K562 (cell line): ENCODE results near the gene ATXN7L2. TPM values are rescaled to one million over a fixed set of nuclear protein-coding genes. Genes with fewer than 3 reads are reported as not detected.
A peak's percentile ranks its signal among the peaks of the same experiment; 100 is the strongest.

Experiments used
- CBX8 ChIP-seq: fragments of 200-600 bp; sonication (generic); IDR thresholded peaks from 2 replicates; pipeline ENCODE4 v1.6.1; 2012; ENCODE audit warnings: borderline replicate concordance, mixed run types, low read depth, mild to moderate bottlenecking, moderate library complexity, mixed read lengths, low read length, control low read depth, inconsistent platforms; ENCODE audit not compliant: poor library complexity, severe bottlenecking; ENCODE audit errors: extremely low read depth
- ESRRA ChIP-seq: fragments of 450-650 bp; IDR thresholded peaks from 2 replicates; pipeline ENCODE4 v1.6.1; 2014; ENCODE audit warnings: low read depth, mild to moderate bottlenecking, moderate library complexity, borderline replicate concordance
- GTF2A2 ChIP-seq: IDR thresholded peaks from 2 replicates; pipeline ENCODE4 v1.6.1; 2016; ENCODE audit warnings: mild to moderate bottlenecking, missing genetic modification characterization, missing compliant biosample characterization
- HSF4 ChIP-seq: fragments of 250-450 bp; sonication (Bioruptor Pico); IDR thresholded peaks from 2 replicates; pipeline ENCODE4 v2.1.2; 2022; ENCODE audit warnings: mild to moderate bottlenecking, moderate library complexity, borderline replicate concordance
- MEF2D ChIP-seq: conservative IDR thresholded peaks from 2 replicates; pipeline ENCODE4 v1.6.1; 2016; ENCODE audit warnings: low read depth, missing genetic modification characterization, missing compliant biosample characterization
- MTA1 ChIP-seq: fragments of 450-650 bp; IDR thresholded peaks from 2 replicates; pipeline ENCODE4 v1.6.1; 2017; ENCODE audit warnings: borderline replicate concordance
- NCOA1 ChIP-seq: fragments of 450-650 bp; IDR thresholded peaks from 2 replicates; pipeline ENCODE4 v1.6.1; 2016; ENCODE audit warnings: low read depth
- NFE2 ChIP-seq: IDR thresholded peaks from 2 replicates; pipeline ENCODE4 v1.6.1; 2014; ENCODE audit warnings: antibody characterized with exemption, low read depth
- NFRKB ChIP-seq: fragments of 450-650 bp; IDR thresholded peaks from 2 replicates; pipeline ENCODE4 v1.6.1; 2016; ENCODE audit warnings: low read depth
- PCBP1 ChIP-seq: fragments of 200-400 bp; formaldehyde crosslinking; IDR thresholded peaks from 2 replicates; pipeline ENCODE4 v1.6.1; 2018; ENCODE audit warnings: mild to moderate bottlenecking, low read depth, low read length; ENCODE audit not compliant: poor library complexity, severe bottlenecking
- POLR3A ChIP-seq: IDR thresholded peaks from 2 replicates; pipeline ENCODE4 v1.6.1; 2011; ENCODE audit warnings: borderline replicate concordance, mild to moderate bottlenecking, moderate library complexity; ENCODE audit not compliant: insufficient read length, insufficient read depth; ENCODE audit errors: extremely low read depth
- TAL1 ChIP-seq: fragments of 450-650 bp; IDR thresholded peaks from 2 replicates; pipeline ENCODE4 v1.6.1; 2016; ENCODE audit warnings: mild to moderate bottlenecking
- TCF7L2 ChIP-seq: fragments of 150-350 bp; IDR thresholded peaks from 2 replicates; pipeline ENCODE4 v1.6.1; 2016; ENCODE audit warnings: low read depth, mild to moderate bottlenecking, low read length, moderate library complexity
- TSC22D4 ChIP-seq: fragments of 450-650 bp; IDR thresholded peaks from 2 replicates; pipeline ENCODE4 v1.6.1; 2016; ENCODE audit warnings: missing genetic modification characterization, missing biosample characterization, control low read depth
- ZNF282 ChIP-seq: sonication (generic); formaldehyde crosslinking; IDR thresholded peaks from 2 replicates; pipeline ENCODE4 v1.8.1; 2023; ENCODE audit warnings: missing genetic modification reagents
- polyA plus RNA-seq, 8 experiments: library from polyadenylated mRNA; depleted of rRNA in 4 of 8; stranded (reverse) in 5 of 8; unstranded in 3 of 8; fragments of >200 nt; fragmentation: Nextera tagmentation in 2 of 8; fragmentation: Illumina TruSeq in 1 of 8; extraction: Ambion mirVana in 2 of 8; extraction: Trizol in 1 of 8; gene quantifications; 2 replicates each; pipeline versions ENCODE4 v1.2.1 to v1.2.3, GENCODE V29; 2011 to 2014; ENCODE audit warnings: inconsistent platforms in 1 of 8, missing spikeins in 1 of 8
- total RNA-seq, 7 experiments: library from RNA; depleted of rRNA in 6 of 7; stranded (reverse); fragments of >200 nt in 6 of 7; fragmentation: Illumina TruSeq in 2 of 7; extraction: Trizol in 2 of 7; gene quantifications; 2 replicates each; pipeline versions ENCODE4 v1.2.1 to v1.2.3, GENCODE V29; 2011 to 2021; ENCODE audit warnings: low replicate concordance in 1 of 7
- TF ChIP-seq, protein P1 (sequence below): fragments of 450-650 bp; formaldehyde crosslinking; IDR thresholded peaks from 2 replicates; pipeline ENCODE4 v1.4.0; 2020; ENCODE audit warnings: mild to moderate bottlenecking, moderate library complexity
- TF ChIP-seq, protein P2 (sequence below): fragments of 450-650 bp; IDR thresholded peaks from 2 replicates; pipeline ENCODE4 v1.6.1; 2018; ENCODE audit warnings: mild to moderate bottlenecking, low read depth; ENCODE audit not compliant: partially characterized antibody
- TF ChIP-seq, protein P3 (sequence below), 2 experiments: fragments of 450-650 bp; IDR thresholded peaks; 2 replicates each; pipeline ENCODE4 v1.6.1; 2016
- TF ChIP-seq, protein P4 (sequence below), 2 experiments: fragments of 450-650 bp; conservative IDR thresholded peaks; 2 replicates each; pipeline ENCODE4 v1.6.1; 2017; ENCODE audit warnings: mild to moderate bottlenecking in 2 of 2, moderate library complexity in 2 of 2
- TF ChIP-seq, protein P5 (sequence below): sonication (generic); formaldehyde crosslinking; IDR thresholded peaks from 2 replicates; pipeline ENCODE4 v1.9.0; 2022; ENCODE audit warnings: mild to moderate bottlenecking, missing genetic modification reagents

Gene ATXN7L2
- total and polyA plus RNA-seq, 9 of the 15 experiments (the other 6 are each of a cell fraction or from before 2014, with no cell fraction given), result 0.21 to 10.4 (median 5.8) TPM

DNA sequence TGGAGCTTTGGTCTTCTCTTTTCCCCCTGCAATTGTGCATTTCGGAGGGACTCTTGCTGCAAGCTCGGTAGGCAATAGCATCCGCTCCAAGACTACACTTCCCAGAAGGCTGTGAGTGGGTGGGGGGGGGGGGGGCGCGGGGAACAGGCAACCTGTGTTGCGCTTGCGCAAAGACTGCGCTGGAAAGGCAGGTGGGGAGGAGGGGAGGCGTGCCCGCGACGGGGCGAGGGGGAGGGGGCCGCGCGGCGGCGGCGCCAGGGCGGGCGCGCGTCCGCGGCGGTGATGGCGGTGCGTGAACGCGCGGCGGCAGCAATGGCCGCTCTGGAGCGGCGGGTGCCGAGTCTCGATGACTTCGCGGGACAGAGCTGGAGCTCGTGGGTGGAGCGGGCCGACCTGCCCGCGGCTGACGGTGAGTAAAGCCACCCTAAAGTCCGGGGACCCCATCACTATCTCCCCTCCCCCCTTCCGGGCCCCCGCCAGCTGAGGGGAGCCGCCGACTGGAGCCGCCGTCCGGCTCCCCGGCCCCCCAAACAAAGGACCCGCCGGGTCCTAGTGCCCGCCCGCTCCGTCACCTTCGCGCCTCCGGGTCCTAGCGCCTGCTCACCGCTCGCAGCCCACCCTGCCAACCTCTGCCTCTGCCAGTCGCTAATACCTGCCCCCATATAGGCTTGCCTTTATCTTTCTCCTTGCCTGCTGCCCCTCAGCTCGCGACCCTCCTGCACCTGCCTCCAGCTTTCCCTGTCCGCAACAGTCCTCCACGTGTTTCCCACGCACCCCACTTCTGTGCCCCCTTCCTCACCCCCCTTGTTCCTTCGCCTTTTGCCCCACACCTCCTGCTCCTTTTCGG, at the start of gene ATXN7L2 (continued):
- peak; percentile 81 for TF ChIP-seq GTF2A2 (tag)
- TF ChIP-seq POLR3A, result no peak
- TF ChIP-seq MTA1, result peak; percentile 78; the same call in 1 of the 2 replicates
- no peak for TF ChIP-seq TSC22D4 (tag)
- no peak for TF ChIP-seq TCF7L2
- TF ChIP-seq, protein P1, sequence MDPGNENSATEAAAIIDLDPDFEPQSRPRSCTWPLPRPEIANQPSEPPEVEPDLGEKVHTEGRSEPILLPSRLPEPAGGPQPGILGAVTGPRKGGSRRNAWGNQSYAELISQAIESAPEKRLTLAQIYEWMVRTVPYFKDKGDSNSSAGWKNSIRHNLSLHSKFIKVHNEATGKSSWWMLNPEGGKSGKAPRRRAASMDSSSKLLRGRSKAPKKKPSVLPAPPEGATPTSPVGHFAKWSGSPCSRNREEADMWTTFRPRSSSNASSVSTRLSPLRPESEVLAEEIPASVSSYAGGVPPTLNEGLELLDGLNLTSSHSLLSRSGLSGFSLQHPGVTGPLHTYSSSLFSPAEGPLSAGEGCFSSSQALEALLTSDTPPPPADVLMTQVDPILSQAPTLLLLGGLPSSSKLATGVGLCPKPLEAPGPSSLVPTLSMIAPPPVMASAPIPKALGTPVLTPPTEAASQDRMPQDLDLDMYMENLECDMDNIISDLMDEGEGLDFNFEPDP (CRISPR knock-in tag), result 0 out of 2 replicates have a peak, but pooled peaks have one; percentile 37
- TF ChIP-seq, protein P2, sequence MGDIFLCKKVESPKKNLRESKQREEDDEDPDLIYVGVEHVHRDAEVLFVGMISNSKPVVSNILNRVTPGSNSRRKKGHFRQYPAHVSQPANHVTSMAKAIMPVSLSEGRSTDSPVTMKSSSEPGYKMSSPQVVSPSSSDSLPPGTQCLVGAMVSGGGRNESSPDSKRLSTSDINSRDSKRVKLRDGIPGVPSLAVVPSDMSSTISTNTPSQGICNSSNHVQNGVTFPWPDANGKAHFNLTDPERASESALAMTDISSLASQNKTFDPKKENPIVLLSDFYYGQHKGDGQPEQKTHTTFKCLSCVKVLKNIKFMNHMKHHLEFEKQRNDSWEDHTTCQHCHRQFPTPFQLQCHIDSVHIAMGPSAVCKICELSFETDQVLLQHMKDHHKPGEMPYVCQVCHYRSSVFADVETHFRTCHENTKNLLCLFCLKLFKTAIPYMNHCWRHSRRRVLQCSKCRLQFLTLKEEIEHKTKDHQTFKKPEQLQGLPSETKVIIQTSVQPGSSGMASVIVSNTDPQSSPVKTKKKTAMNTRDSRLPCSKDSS, result peak; percentile 26
- peak; percentile 79; the same call in 1 of the 2 replicates for TF ChIP-seq ZNF282 (CRISPR knock-in tag)
- TF ChIP-seq, protein P3, sequence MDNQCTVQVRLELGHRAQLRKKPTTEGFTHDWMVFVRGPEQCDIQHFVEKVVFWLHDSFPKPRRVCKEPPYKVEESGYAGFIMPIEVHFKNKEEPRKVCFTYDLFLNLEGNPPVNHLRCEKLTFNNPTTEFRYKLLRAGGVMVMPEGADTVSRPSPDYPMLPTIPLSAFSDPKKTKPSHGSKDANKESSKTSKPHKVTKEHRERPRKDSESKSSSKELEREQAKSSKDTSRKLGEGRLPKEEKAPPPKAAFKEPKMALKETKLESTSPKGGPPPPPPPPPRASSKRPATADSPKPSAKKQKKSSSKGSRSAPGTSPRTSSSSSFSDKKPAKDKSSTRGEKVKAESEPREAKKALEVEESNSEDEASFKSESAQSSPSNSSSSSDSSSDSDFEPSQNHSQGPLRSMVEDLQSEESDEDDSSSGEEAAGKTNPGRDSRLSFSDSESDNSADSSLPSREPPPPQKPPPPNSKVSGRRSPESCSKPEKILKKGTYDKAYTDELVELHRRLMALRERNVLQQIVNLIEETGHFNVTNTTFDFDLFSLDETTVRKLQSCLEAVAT (IDR thresholded peaks at IDR 0.05), result peak; percentile 87 to 99
- TF ChIP-seq NFE2, result peak; percentile 8; the same call in 1 of the 2 replicates
- peak; percentile 70; the same call in 1 of the 2 replicates for TF ChIP-seq MEF2D (tag)
- TF ChIP-seq CBX8, result no peak
- peak; percentile 77 for TF ChIP-seq NCOA1
- no peak for TF ChIP-seq HSF4 (CRISPR knock-in tag)
- TF ChIP-seq PCBP1, result peak; percentile 92
- TF ChIP-seq, protein P4, sequence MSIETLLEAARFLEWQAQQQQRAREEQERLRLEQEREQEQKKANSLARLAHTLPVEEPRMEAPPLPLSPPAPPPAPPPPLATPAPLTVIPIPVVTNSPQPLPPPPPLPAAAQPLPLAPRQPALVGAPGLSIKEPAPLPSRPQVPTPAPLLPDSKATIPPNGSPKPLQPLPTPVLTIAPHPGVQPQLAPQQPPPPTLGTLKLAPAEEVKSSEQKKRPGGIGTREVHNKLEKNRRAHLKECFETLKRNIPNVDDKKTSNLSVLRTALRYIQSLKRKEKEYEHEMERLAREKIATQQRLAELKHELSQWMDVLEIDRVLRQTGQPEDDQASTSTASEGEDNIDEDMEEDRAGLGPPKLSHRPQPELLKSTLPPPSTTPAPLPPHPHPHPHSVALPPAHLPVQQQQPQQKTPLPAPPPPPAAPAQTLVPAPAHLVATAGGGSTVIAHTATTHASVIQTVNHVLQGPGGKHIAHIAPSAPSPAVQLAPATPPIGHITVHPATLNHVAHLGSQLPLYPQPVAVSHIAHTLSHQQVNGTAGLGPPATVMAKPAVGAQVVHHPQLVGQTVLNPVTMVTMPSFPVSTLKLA (conservative IDR thresholded peaks at IDR 0.05), result peak; percentile 95 to 96
- TF ChIP-seq, protein P5, sequence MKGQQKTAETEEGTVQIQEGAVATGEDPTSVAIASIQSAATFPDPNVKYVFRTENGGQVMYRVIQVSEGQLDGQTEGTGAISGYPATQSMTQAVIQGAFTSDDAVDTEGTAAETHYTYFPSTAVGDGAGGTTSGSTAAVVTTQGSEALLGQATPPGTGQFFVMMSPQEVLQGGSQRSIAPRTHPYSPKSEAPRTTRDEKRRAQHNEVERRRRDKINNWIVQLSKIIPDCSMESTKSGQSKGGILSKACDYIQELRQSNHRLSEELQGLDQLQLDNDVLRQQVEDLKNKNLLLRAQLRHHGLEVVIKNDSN (CRISPR knock-in tag), result peak; percentile 70
- peak; percentile 46; the same call in 1 of the 2 replicates for TF ChIP-seq ESRRA
- peak; percentile 88 for TF ChIP-seq NFRKB
- no peak; the same call in 1 of the 2 replicates for TF ChIP-seq TAL1
